Measurements from ENCODE around the gene P2RY8.
"Not testable (repeated sequence)": the region's sequence is repeated elsewhere in the genome, so short reads cannot be mapped to it uniquely, and the experiment has no call there.

Gene P2RY8

DNA sequence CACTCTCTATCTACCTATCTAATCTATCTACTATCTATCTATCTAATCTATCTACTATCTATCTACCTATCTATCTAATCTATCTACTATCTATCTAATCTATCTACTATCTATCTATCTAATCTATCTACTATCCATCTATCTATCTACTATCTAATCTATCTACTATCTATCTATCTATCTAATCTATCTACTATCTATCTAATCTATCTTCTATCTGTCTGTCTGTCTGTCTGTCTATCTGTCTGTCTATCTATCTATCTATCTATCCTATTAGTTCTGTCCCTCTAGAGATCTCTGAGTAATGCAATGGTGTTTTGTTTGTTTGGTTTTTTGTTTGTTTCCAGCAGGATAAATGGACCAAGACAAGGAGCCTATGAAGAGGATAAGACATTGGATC lies 74.9 kb downstream of the P2RY8 start:
- no peak for DNase-seq

GRCh38 chrX:1455948-1456280 lies 81.1 kb downstream of the P2RY8 start:
- no peak for DNase-seq

DNA sequence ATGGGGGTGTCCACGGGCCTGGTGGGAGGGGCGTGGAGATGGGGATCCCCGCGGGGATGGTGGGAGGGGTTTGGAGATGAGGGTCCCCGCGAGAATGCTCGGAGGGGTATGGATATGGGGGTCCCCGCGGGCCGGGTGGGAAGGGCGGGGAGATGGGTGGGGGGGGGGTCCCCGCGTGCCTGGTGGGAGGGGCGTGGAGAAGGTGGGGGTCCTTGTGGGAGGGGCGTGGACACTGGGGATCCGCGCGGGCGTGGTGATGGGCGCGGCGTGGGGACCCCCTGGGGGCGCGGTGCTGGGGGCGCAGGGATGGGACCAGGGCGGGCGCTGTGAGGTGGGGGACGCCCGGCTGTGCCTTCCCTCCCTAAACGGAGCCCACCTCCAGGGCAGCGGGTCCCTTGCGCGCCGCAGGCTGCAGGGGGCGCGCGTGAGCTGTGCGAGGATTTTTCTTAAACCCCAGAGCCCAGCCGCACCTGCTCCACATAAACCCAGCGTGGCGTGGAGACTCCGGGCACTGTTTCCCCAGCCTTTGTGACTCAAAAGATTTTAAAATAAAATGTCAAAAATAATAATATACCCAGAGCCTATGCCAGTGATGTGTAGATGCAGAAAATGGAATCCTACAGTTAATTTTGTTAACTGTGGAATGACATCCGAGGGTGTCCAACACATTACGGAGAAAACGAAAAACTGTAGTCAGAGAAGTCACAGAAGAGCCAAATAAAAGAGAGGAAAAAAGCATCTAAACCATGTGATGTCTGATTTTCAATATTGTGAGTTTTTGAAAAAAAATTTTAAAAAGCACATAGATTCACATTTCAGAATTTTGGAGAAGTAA lies 82.8 kb downstream of the P2RY8 start:
- DNase-seq, result no peak

- DNase-seq, result no peak
Observed at GRCh38 chrX:1453395-1453783, 83.6 kb downstream of the P2RY8 start.

DNA sequence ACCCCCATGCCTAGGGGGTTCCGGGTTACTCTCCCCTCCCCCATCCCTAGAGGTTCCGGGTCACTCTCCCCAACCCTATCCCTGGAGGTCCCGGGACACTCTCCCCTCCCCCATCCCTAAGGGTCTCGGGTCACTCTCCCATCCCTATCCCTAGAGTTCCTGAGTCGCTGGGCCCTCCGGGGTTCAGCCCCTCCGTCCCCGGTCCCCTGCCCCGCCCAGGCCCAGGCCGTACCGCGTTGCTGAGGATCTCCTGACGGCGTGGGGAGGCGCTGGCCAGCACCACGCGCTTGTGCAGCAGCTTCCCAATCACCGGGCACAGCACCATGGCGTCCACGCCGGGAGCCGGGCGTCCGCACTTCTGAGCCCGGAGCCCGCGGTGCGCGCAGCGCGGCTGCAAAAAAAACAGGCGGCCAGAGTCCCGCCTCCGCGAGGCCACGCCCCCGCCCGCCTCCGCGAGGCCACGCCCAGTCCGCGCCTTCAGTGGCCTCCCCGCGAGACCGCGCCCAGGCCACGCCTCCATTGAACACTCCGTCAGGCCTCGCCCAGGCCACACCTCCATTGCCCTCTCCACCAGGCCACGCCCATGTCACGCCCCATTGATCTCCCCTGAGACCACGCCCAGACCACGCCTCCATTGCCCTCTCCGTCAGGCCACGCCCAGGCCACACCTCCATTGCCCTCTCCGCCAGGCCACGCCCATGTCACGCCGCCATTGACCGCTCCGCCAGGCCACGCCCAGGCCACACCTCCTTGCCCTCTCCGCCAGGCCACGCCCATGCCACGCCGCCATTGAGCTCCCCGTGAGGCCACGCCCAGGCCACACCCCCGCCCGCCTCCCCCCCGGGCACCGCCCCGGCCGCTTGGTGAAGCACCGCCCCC lies 84.2 kb downstream of the P2RY8 start, which contains the start of gene ASMTL:
TSS of gene ASMTL (minus strand) at position 394 of the 879 bp plus-strand sequence. CDS start at position 325, 69 bp downstream.
- no peak for DNase-seq

DNA sequence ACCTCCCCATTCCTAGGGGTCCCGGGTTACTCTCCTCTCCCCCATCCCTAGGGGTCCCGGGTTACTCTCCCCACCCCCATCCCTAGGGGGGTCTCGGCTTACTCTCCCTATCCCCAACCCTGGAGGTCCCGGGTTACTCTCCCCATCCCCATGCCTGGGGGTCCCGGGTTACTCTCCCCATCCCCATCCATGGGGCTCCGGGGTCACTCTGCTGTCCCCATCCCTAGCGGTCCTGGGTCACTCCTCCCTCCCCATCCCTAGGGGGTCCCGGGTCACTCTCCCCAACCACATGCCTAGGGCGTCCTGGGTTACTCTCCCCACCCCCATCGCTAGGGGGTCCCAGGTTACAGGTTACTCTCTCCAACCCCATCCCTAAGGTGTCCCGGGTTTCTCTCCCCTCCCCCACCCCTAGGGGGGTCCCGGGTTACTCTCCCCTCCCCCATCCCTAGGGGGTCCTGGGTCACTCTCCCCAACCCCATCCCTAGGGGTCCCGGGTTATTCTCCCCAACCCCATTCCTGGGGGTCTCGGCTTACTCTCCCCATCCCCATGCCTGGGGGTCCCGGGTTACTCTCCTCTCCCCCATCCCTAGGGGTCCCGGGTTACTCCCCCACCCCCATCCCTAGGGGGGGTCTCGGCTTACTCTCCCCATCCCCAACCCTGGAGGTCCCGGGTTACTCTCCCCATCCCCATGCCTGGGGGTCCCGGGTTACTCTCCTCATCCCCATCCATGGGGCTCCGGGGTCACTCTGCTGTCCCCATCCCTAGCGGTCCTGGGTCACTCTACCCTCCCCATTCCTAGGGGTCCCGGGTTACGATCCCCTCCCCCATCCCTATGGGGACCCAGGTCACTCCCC lies 85.1 kb downstream of the P2RY8 start:
- no peak for DNase-seq

- DNase-seq, result no peak
Observed at GRCh38 chrX:1451251-1451660, 85.7 kb downstream of the P2RY8 start.

GRCh38 chrX:1450361-1451161 lies 86.4 kb downstream of the P2RY8 start:
- DNase-seq, result no peak

DNA sequence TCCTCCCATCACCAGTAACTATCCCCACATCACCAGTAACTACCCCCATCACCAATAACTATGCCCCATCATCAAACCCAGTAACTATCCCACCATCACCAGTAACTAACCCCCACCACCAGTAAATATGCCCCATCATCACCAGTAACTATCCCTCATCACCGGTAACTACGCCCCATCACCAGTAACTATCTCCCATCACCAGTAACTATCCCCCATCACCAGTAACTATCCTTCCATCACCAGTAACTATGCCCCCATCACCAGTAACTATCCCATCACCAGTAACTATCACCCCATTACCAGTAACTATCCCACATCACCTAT lies 87.2 kb downstream of the P2RY8 start:
- no peak for DNase-seq

GRCh38 chrX:1449036-1449822 lies 87.8 kb downstream of the P2RY8 start:
- no peak for DNase-seq

GRCh38 chrX:1448573-1449001 lies 88.4 kb downstream of the P2RY8 start:
- DNase-seq, result not testable (repeated sequence)

GRCh38 chrX:1447969-1448572 lies 88.9 kb downstream of the P2RY8 start:
- not testable (repeated sequence) for DNase-seq

GRCh38 chrX:1446984-1447968 lies 89.7 kb downstream of the P2RY8 start:
- DNase-seq, result not testable (repeated sequence)

GRCh38 chrX:1444561-1445500 lies 92.2 kb downstream of the P2RY8 start:
- DNase-seq, result no peak

DNA sequence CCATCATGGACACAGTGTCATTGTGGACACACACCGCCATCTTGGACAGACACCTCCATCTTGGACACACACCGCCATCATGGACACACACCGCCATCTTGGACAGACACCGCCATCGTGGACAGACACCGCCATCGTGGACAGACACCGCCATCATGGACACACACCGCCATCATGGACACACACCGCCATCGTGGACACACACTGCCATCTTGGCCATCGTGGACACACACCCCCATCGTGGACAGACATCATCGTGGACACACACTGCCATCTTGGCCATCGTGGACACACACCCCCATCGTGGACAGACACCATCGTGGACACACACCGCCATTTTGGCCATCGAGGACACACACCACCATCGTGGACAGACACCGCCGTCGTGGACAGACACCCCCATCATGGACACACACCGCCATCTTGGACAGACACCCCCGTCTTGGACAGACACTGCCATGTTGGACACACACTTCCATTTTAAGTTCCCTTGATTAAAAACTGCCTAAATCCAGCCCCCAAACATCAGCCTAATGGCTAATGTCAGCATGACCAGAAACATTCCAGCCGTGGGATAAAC lies 93.4 kb downstream of the P2RY8 start:
- no peak for DNase-seq

DNA sequence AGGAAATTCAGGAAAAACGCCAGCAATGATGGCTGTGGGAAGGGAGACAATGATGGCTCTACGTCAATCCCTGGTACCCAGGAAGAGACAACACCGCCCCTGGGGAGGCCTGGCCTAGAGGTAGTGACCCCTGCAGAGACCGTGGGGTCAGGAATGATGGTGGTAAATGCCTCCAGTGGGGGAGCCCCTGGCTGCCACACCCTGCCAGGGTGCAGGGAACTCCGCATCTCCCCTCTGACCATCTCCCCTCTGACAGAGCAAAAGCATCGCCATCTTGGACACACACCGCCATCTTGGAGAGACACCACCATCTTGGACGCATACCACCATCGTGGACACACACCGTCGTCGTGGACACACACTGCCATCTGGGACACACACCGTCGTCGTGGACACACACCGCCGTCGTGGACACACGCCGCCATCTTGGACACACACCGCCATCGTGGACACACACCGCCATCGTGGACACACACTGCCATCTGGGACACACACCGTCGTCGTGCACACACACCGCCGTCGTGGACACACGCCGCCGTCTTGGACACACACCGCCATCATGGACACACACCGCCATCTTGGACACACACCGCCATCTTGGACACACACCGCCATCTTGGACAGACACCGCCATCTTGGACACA lies 94.1 kb downstream of the P2RY8 start:
- DNase-seq, result no peak

GRCh38 chrX:1442016-1442665 lies 94.8 kb downstream of the P2RY8 start:
- no peak for DNase-seq

Measured in DMS53 (cell line).